SJCRH30 (cell line): ENCODE measurements around the gene TMEM273. TPM values are rescaled to one million over a fixed set of nuclear protein-coding genes. Genes with fewer than 3 reads are reported as not detected.
A peak's percentile ranks its signal among the peaks of the same experiment; 100 is the strongest.

Experiments used
- DNase-seq, 2 experiments: peaks; one replicate each; pipeline ENCODE4 v3.0.0-alpha.2; 2015 to 2020
- H3K27ac ChIP-seq: fragments of 250-450 bp; sonication (Bioruptor Pico); 2 replicates; pipeline ENCODE4 v1.5.1; 2020; ENCODE audit warnings: mild to moderate bottlenecking, moderate library complexity
- H3K27me3 ChIP-seq: fragments of 250-450 bp; sonication (Bioruptor Pico); 2 replicates; pipeline ENCODE4 v1.5.1; 2020; ENCODE audit warnings: mild to moderate bottlenecking, moderate library complexity
- H3K36me3 ChIP-seq: fragments of 250-450 bp; sonication (Bioruptor Pico); 2 replicates; pipeline ENCODE4 v1.5.1; 2020; ENCODE audit warnings: mild to moderate bottlenecking, moderate library complexity
- H3K4me1 ChIP-seq: fragments of 250-450 bp; sonication (Bioruptor Pico); 2 replicates; pipeline ENCODE4 v1.5.1; 2020; ENCODE audit warnings: mild to moderate bottlenecking, moderate library complexity
- H3K4me3 ChIP-seq: fragments of 250-450 bp; sonication (Bioruptor Pico); 2 replicates; pipeline ENCODE4 v1.5.1; 2020; ENCODE audit warnings: mild to moderate bottlenecking, moderate library complexity
- H3K9me3 ChIP-seq: fragments of 250-450 bp; sonication (Bioruptor Pico); replicated peaks from 2 replicates; pipeline ENCODE4 v1.5.1; 2020; ENCODE audit warnings: mild to moderate bottlenecking, moderate library complexity
- total RNA-seq: library from RNA; depleted of rRNA; stranded (reverse); fragments of >200 nt; shearing (Covaris generic); gene quantifications from 2 replicates; pipeline ENCODE4 v1.2.3, GENCODE V29; 2014

Gene TMEM273
- total RNA-seq, 1 experiment from 2014 or later: 2.5 TPM

DNA sequence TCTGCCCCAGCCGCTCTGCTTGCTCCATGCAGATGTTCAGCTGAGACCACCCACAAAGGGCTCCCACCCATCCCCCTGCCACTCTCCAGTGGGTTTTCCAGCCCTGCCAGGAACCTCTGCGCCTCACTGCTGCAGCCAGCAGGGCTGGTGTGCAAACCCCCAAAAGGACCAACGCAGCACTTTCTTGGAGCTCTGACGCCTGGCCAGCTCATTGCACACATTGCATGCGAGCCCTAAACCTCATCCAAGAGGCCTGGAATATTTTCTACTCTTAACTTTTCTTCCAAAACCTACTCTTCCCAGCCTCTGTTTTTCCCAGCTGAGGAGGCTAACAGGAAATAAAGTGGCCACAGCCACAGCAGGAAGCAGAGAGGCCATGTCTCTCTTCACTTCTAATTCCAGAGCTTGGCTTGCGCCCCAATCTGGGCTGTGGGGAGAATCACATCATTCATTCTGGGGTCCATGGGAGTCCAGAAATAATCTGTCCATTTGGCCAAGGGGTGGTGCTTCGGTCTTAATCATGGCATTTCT is 49.8 kb downstream of the TMEM273 start:
- H3K9me3 ChIP-seq: no peaks in the 10 kb centered on the region
- H3K27me3 ChIP-seq: no peaks in the 10 kb centered on the region
- no peaks in the 10 kb centered on the region for H3K36me3 ChIP-seq
- H3K4me3 ChIP-seq: no peak overlapping the region
- H3K4me1 ChIP-seq: peaks cover 31% of the 10 kb centered on the region
- peak overlapping the region; percentile 37 for H3K27ac ChIP-seq
- DNase-seq: peak; percentile 56 to 60

DNA sequence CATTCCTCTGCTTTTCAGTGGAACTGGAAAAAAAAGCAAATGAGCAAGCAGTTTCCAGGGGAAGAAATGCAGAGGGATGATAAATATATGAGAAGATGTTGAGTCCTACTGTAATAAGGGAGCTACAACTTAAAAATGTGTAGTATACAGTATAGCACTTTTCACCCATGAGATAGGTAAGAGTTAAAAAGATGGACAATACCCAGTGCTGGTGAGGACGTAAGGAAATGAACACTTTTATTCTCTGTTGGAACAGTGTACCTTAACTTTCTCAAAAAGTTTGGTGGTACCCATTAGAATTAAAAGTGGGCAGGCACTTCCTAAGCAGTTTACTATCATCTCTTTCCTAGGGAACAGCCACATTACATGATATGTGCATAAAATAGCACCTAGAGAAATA is 51.7 kb downstream of the TMEM273 start:
- no peak overlapping the region for H3K27ac ChIP-seq
- no peaks in the 10 kb centered on the region for H3K36me3 ChIP-seq
- no peaks in the 10 kb centered on the region for H3K9me3 ChIP-seq
- DNase-seq: no peak
- H3K4me3 ChIP-seq: no peak overlapping the region
- no peaks in the 10 kb centered on the region for H3K27me3 ChIP-seq
- peaks cover 31% of the 10 kb centered on the region for H3K4me1 ChIP-seq

DNA sequence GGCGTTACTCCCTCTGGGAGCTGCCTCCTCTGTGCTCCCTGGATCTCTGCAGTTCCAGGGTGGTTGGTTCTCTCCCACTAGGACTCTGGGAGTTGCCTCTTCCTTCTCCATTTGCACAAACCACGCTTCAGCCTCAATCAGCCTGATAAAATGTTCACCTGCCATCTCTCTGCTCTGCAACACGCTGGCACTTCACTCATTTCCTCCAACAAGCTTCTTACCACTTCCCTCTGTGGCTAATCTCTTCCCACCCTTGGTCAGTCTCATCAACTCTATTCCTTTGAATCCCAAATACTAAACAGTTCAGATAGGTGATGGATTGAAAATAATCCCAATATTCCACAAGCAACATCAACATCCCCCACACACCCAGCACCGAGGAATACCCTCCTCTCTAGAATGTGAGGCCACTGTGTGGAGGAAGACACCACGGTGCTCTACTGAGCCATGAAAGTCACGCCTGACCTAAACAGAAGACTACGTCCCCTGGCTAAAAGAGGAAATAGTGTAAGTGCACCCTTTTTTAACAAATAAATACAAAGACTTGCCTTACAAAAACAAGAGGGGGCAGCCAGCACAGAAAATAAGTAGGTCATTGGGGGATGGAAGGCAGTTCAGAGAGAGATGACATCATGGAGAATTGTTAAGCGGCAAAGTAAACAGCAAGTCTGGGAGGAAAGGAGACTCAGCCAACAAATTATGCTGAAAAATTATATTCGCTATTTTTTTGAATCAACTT is 52.4 kb downstream of the TMEM273 start:
- Histone ChIP-seq H3K36me3 (no peaks in the 10 kb centered on the region), H3K27me3 (no peaks in the 10 kb centered on the region), H3K4me1 (peaks cover 37% of the 10 kb centered on the region), H3K9me3 (no peaks in the 10 kb centered on the region), H3K4me3 (no peak overlapping the region), H3K27ac (no peak overlapping the region)
- DNase-seq: no peak

DNA sequence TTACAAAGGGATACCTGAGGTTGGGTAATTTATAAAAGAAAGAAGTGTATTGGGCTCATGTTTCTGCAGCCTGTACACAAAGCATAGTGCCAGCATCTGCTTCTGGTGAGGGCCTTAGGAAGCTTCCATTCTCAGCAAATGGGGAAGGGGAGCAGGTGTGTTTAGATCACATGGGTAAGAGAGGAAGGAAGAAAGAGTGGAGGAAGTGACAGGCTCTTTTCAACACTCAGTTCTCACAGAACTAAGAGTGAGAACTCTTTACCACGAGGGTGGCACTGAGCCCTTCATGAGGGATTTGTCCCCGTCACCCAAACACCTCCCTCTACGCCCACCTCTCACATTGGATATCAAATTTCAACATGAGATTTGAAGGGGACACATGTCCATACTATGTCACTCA is 53.9 kb downstream of the TMEM273 start:
- no peak overlapping the region for H3K27ac ChIP-seq
- H3K27me3 ChIP-seq: no peaks in the 10 kb centered on the region
- no peak for DNase-seq
- peaks cover 25% of the 10 kb centered on the region for H3K4me1 ChIP-seq
- no peaks in the 10 kb centered on the region for H3K36me3 ChIP-seq
- H3K4me3 ChIP-seq: no peak overlapping the region
- H3K9me3 ChIP-seq: no peaks in the 10 kb centered on the region

DNA sequence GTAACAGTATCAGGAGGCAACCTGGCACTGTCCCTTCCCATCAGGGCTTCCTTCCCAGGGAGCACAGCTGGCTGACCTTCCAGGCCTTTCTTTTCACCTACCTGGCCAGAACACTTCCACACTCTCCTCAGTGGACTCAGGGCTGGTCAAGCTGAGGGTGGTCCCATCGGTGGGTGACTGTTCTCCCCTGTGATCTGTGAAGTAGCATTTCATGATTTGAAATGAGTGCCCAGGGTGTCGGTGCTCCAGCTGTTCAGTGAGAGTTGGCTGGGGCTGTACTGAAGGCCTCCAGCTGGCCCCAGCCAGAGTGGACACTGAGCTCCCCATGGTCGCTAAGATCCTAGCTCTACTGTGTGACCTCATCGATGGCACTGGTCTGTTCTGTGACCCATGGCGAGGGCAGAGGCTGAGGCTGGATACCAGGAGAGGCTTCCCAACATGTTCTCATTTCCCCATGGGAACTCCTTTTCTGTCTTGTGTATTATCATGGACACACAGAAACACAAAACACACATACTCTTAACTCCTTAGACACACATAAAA is 54.4 kb downstream of the TMEM273 start, which contains the start of gene FAM170B:
Gene FAM170B, minus strand, starts transcription at position 316 of the 543 bp plus-strand sequence. Its CDS starts 103 bp downstream, at position 213.
- no peaks in the 10 kb centered on the region for H3K27me3 ChIP-seq
- H3K4me1 ChIP-seq: peaks cover 20% of the 10 kb centered on the region
- H3K4me3 ChIP-seq: no peak within 1 kb of the TSS
- no peaks in the 10 kb centered on the region for H3K9me3 ChIP-seq
- no peak for DNase-seq
- H3K36me3 ChIP-seq: no peaks in the 10 kb centered on the region
- H3K27ac ChIP-seq: no peak within 1 kb of the TSS

DNA sequence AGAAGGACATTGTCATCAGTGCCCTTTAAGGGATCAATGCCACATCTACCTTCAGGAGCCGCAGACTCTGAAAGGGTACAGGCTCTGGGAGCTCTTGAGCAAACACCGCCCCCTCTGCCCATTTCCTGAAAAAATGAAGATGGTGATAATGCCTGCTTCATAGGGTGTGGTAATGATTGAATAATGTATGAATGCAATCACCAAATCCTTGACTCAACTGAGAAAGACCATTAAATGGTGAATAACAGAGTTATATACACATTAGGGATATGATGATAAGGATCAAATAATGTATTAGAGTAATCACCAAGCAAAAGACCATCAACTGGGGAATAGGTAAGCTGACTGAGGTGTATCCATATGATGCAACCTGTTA is 55.8 kb downstream of the TMEM273 start:
- H3K4me1 ChIP-seq: peaks cover 11% of the 10 kb centered on the region
- H3K27ac ChIP-seq: no peak overlapping the region
- no peak for DNase-seq

DNA sequence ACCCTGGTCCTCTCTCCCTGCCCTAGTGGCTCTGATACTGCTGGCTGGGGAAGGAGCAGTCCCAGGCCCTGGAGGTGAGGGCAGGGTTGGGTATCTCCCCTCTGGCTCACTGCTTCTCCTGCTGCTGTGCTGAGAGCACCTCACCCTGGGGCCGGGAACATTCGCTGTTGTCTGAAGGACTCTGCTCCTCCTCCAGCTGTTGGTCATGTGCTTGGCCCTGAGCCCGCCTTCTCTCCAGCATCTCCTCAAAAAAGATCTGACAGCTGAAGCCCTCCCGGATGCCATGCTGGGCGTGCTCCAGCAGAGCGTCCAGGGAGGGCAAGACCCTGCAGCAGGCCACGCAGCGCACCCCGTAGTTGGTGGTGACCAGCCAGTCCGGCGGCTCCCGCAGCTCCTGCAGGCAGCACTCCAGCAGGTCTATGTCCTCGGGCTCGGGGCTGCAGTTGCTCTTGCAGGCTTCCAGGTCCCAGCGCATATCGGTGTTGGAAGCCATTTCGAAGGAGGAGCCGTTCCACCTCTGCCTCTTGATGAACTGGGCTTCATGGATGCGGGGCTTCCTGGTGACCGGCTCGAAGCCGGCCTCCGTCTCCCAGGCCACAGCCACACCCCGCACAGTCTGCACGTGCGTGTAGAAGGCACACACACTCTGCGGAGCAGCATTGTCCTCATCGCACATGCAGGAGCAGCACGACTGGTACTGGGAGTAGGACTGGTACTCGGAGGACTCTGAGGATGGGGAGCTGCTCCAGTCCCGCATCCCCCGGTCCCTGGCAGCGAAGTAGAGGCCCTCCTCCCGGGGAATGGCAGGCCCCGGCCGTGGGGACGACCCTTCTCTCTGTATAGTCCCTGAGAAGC is 56.5 kb downstream of the TMEM273 start:
- H3K4me1 ChIP-seq: peaks cover 11% of the 10 kb centered on the region
- H3K4me3 ChIP-seq: no peak overlapping the region
- DNase-seq: peak in 1 of 2 experiments; percentile 43
- H3K27me3 ChIP-seq: no peaks in the 10 kb centered on the region
- no peak overlapping the region for H3K27ac ChIP-seq
- H3K36me3 ChIP-seq: no peaks in the 10 kb centered on the region
- H3K9me3 ChIP-seq: no peaks in the 10 kb centered on the region

More for the DNA sequence above, 55.8 kb downstream of the TMEM273 start:
- Histone ChIP-seq H3K4me3 (no peak overlapping the region), H3K27me3 (no peaks in the 10 kb centered on the region), H3K9me3 (no peaks in the 10 kb centered on the region), H3K36me3 (no peaks in the 10 kb centered on the region)

DNA sequence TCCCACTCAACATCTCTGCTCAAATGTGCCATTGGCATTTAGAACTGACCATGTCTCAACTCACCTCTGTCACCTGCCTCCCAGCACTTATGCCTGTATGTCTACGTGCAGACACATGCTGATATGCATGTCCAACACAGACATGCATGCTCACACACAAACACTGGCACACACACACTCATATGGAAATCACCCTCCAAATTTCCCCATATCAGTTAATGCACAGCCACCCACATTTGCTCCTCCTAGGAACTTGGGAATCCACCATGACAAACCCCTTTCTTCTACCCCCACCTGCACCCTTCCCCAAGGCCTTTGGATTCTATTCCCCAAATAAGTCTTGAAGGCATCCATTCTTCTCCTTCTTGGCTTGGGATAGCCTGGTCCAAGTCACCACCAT is 58.8 kb downstream of the TMEM273 start:
- no peak for DNase-seq
- H3K9me3 ChIP-seq: 0 out of 2 replicates have a peak, but pooled peaks cover 3% of the 10 kb centered on the region
- no peaks in the 10 kb centered on the region for H3K36me3 ChIP-seq
- H3K27me3 ChIP-seq: no peaks in the 10 kb centered on the region
- peaks cover 6% of the 10 kb centered on the region; the same call in 1 of the 2 replicates for H3K4me1 ChIP-seq
- H3K27ac ChIP-seq: no peak overlapping the region
- no peak overlapping the region for H3K4me3 ChIP-seq

DNA sequence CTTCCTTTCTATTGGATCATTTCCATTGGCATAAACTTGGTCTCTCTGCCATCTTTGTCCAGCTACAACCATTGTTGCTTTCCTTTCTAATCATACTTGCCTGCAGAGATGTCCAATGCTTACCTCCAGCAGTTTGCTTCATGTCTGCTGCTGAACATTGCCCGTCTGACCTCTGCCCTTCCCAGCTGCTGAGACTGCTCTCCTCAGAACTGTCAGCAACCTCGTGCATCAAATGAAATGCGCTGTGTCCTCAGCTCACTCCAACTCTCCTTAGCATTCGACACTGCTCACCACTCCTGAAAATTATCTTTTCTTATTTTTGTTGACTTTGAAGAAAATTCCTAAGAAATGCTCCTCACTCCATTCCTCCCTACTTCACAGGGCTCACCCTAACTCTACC is 59.3 kb downstream of the TMEM273 start:
- H3K4me1 ChIP-seq: peaks cover 10% of the 10 kb centered on the region; the same call in 1 of the 2 replicates
- H3K9me3 ChIP-seq: 0 out of 2 replicates have a peak, but pooled peaks cover 3% of the 10 kb centered on the region
- no peak overlapping the region for H3K27ac ChIP-seq
- H3K36me3 ChIP-seq: no peaks in the 10 kb centered on the region
- no peak overlapping the region for H3K4me3 ChIP-seq
- H3K27me3 ChIP-seq: no peaks in the 10 kb centered on the region
- DNase-seq: peak in 1 of 2 experiments; percentile 29

DNA sequence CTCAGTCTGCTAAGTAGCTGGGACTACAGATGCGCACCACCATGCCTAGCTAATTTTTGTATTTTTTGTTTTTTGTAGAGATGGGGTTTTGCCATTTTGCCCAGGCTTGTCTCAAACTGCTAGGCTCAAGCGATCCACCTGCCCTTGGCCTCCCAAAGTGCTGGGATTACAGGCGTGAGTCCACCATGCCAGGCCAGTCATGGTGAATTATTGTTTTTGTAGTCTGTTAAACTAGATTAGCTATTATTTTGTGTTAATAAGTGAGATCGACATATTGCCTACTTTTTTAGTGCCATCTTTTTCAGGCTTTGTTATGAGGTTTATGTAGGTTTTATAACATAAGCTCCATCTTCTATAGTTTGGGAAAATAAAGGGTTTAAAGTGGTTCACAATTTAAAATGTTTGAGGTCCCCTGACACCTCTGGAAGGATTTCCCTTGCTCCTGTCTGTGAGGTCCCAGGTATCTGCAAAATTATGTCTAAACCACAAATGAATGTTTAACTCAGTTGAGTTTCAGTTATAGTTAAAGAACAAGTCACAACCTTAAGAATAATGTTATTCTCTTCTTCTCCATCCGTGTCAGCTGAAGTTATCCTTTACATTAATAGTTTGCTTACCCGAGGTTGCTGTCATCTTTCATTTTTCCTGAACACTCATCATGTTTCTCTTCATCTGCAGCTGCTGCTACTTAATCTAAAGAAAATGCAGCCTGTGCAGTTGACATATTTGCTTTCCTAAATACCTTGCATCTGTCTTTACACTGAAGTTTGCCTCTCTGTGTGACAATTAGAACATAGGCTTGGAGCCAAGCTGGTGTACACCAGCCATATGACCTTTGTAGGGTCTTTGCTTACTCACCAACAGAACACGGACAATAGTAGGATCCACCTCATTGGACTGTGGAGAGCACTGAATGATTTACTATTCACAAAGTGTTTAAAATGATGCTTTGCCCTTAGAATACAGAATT is 63.9 kb downstream of the TMEM273 start:
- peaks cover 6% of the 10 kb centered on the region; the same call in 1 of the 2 replicates for H3K4me1 ChIP-seq
- no peak overlapping the region for H3K4me3 ChIP-seq
- H3K27me3 ChIP-seq: no peaks in the 10 kb centered on the region
- DNase-seq: peak; percentile 54 to 84
- H3K27ac ChIP-seq: peak overlapping the region; percentile 88
- no peaks in the 10 kb centered on the region for H3K36me3 ChIP-seq
- H3K9me3 ChIP-seq: 0 out of 2 replicates have a peak, but pooled peaks cover 3% of the 10 kb centered on the region

DNA sequence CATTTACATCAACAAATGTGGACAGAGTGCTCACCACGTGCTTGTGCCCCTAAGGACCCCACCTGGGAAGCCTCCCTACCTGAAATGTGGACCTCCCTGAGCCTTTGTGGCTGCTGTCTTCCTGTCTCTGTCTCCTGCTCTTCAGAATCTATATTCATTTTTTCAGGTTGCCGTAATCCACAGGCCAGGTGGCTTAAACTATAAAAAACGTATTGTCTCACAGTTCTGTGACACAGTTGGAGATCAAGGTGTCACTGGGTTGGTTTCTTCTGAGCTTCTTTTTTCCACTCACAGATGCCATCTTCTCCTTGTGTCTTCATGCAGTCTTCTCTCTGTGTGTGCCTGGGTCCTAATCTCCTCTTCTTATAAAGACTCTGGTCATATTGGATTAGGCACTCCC is 67.3 kb downstream of the TMEM273 start:
- H3K4me1 ChIP-seq: 0 out of 2 replicates have a peak, but pooled peaks cover 8% of the 10 kb centered on the region
- H3K27ac ChIP-seq: no peak overlapping the region
- H3K4me3 ChIP-seq: no peak overlapping the region
- no peaks in the 10 kb centered on the region for H3K36me3 ChIP-seq
- H3K27me3 ChIP-seq: no peaks in the 10 kb centered on the region
- DNase-seq: no peak
- 0 out of 2 replicates have a peak, but pooled peaks cover 3% of the 10 kb centered on the region for H3K9me3 ChIP-seq

DNA sequence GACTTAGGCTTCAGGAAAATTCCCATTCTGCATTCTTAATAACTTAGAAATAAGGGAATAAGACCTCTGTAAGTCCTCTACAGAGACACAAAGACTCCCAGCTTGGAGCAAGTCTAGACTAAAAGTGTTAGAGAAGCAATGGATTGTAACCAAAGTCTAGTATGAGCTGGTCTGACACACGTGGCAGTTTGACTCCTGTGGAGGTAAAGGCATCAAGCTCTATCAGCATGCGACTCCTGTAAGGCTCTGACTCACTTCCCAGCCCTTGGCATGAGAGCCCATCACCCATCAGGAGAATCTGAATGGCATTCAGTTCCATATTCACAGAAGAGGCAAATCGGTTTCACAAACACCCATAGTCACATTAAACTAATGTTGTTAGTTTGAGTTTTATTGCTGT is 68.4 kb downstream of the TMEM273 start:
- Histone ChIP-seq H3K4me1 (0 out of 2 replicates have a peak, but pooled peaks cover 8% of the 10 kb centered on the region), H3K27me3 (no peaks in the 10 kb centered on the region), H3K27ac (no peak overlapping the region), H3K9me3 (no peaks in the 10 kb centered on the region), H3K4me3 (no peak overlapping the region), H3K36me3 (no peaks in the 10 kb centered on the region)
- DNase-seq: no peak

DNA sequence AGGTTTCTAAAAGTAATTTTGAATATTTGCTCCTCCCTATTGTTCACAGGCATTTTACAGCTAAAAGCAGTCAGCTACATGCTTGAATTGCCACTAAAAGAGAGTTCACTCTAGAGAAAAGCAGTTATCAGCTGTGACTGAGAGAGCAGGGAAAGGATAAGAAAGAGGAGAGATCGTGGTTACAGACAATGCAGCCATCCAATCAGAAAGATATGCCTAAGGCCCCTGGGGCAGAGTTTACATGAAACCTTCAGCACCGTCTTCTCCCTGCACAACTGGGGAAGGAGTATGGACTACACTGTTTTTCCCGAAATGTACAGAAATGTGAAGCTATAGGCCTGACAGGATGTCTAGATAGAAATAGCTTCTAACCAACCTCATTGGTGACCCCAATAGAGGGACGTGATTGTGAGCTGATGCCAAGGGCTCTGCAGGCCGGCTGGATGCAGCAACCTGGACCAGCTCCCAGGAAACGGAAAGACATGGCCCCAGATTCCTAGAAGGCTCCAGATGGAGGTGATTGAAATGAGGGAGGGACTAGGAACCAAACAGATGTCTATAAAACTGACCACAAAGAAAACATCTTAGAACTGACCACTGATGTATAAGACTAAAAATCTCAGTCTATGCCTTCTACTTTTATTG is 69.6 kb downstream of the TMEM273 start:
- DNase-seq: peak; percentile 16 to 61
- no peaks in the 10 kb centered on the region for H3K9me3 ChIP-seq
- no peaks in the 10 kb centered on the region for H3K36me3 ChIP-seq
- no peak overlapping the region for H3K4me3 ChIP-seq
- H3K27ac ChIP-seq: no peak overlapping the region
- H3K4me1 ChIP-seq: 0 out of 2 replicates have a peak, but pooled peaks cover 2% of the 10 kb centered on the region
- H3K27me3 ChIP-seq: no peaks in the 10 kb centered on the region
